GM18867 (cell line): ENCODE measurements around the gene PDE12.
"Not testable (repeated sequence)": the region's sequence is repeated elsewhere in the genome, so short reads cannot be mapped to it uniquely, and the experiment has no call there.

Experiments
- ATAC-seq: cut with Tn5 transposase; IDR thresholded peaks from one replicate; pipeline ENCODE4 v1.9.1; 2021; ENCODE audit warnings: mild to moderate bottlenecking, moderate library complexity; ENCODE audit not compliant: unreplicated experiment

Gene PDE12

GRCh38 chr3:57586778-57587177, 30.7 kb downstream of the PDE12 start:
- no peak for ATAC-seq

DNA sequence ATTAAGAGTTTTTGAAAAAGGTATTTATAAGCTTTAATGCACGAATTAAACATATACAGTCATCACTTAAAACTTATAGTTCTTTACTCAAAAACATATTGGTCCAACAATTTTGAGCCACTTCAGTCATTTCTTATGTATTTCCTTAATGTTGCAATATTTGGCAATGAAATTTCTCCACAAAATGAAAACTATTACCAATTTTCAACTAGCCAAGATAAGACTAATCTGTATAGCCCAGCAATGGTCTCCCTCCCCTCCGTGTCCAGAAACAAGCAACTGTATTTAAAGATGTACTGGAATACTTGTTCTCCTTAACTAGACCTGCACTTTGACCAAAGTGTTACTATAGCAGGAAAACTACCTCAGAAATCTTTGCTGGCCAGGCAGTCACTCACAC, 31.8 kb downstream of the PDE12 start:
- no peak for ATAC-seq

DNA sequence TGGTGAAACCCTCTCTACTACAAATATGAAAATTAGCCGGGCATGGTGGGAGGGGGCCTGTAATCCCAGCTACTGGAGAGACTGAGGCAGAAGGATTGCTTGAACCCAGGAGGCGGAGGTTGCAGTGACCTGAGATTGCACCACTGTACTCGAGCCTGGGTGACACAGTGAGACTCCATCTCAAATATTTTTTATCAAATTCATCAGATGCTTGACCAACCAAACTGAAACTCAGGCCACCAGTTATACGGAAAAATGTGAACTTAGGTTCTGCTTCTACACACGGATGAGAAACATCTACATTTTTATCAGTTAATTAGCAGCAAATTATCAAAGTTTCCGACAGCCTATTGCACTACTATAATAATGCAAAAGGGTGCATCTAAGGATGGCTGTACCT, 36.2 kb downstream of the PDE12 start:
- ATAC-seq = no peak

DNA sequence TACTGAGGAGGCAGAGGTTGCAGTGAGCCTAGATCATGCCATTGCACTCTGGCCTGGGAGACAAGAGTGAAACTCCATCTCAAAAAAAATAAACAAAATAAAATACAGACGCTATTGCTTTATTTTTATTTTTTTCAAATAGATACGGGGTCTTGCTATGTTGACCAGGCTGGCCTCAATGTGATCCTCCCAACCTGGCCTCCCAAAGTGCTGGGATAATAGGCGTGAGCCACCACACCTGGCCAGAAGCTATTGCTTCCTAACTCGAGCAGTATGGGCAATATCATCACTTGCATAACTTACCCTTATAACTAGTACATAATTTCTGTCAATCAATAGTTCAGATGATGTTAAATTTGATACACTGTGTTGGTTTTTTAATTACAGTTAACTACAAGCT, 38.1 kb downstream of the PDE12 start:
- ATAC-seq = no peak

DNA sequence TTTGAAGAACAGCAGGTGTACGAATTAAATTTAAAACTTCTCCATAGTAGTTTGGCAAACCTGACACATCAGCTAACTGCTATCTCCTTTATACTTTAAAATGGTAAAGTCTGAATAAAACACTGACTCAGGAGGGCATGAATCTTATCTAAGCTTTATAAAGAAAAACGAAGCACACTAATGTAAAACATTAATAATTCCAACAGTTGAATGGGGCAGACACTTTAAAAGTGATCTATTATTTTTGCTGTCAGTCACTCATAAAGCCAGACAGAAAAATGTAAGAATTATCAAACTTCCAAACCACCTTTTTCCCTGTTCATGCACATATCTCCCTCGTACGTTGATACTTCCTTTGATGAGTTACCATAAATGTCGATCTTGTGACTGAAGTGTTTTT, 38.5 kb downstream of the PDE12 start:
- ATAC-seq = no peak

- ATAC-seq = no peak
These were observed 40.5 kb downstream of the PDE12 start for GRCh38 chr3:57596495-57597126.

GRCh38 chr3:57597127-57597923, 41.3 kb downstream of the PDE12 start, which contains the start of gene ARF4:
TSS of gene ARF4 (minus strand) at chr3:57597344. CDS start at chr3:57597140, 204 bp downstream.
- ATAC-seq = peak; percentile 91

DNA sequence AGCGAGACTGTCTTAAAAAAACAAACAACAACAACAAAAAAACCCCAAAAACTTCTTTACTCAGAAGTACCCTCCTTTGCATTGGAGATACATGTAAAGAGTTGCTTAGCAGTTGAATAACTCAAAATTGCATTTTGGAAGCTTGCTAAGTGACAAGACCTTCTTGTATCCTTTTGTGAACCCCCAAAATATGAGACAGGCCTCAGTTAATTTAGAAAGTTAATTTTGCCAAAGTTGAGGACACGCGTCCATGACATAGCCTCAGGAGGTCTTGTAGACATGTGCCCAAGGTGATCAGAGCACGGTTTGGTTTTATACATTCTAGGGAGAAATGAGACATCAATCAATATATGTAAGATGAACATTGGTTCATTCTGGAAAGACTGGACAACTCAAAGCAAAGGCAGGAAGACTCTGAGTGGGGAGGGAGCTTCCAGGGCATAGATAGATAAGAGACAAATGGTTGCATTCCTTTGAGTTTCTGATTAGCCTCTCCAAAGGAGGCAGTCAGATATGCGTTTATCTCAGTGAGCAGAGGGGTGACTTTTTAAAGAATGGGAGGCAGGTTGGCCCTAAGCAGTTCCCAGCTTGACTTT, 42.8 kb downstream of the PDE12 start:
- no peak for ATAC-seq

- no peak for ATAC-seq
These were observed 44.1 kb downstream of the PDE12 start for GRCh38 chr3:57600195-57600594.

DNA sequence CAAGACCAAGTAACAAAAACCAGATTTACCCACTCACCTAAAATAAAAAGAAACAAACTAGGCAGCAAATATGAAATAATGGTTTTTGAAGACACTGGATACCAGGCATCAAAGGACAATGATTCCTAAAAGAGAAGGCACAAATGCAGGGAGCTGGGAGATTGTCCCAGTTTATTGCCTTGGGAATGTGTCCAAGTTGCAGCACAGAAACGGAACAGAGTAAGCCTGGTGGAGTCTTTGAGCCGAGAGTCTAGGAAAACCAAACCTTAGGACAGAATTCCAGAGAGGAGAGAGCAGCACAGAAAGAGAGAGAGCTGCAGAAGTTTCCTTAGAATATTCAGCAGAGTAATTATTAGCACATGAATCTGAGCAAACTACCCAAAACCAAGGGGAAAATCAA, 48.9 kb downstream of the PDE12 start:
- ATAC-seq = no peak

- no peak for ATAC-seq
These were observed 49.6 kb downstream of the PDE12 start for GRCh38 chr3:57605683-57606082.

DNA sequence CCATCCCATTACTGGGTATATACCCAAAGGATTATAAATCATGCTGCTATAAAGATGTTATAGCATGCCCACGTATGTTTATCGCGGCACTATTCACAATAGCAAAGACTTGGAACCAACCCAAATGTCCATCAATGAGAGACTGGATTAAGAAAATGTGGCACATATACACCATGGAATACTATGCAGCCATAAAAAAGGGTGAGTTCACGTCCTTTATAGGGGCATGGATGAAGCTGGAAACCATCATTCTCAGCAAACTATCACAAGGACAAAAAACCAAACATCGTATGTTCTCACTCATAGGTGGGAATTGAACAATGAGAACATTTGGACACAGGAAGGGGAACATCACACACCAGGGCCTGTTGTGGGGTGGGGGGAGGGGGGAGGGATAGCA, 55.8 kb downstream of the PDE12 start:
- not testable (repeated sequence) for ATAC-seq

DNA sequence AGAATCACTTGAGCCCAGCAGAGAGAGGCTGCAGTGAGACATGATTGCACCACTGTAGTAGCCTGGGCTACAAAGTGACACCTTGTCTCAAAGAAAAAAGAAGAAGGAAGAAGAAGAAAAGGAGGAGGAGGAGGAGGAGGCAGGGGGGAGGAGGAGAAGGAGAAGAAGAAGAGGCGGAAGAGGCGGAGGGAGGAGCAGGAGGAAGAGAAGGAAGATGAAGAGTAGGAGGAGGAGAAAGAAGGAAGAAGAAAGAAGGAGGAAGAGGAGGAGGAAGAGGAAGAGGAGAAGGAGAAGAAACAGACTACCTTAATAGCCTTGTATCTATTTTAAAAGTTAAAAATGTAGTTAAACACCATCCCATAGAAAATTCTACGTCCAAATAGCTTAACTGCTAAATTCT, 60.2 kb downstream of the PDE12 start:
- ATAC-seq = no peak
